HG03354 (cell line): Measurements from ENCODE around the gene FAM9B.
"Not testable (repeated sequence)": the region's sequence is repeated elsewhere in the genome, so short reads cannot be mapped to it uniquely, and the experiment has no call there.

Source experiments
- ATAC-seq: cut with Tn5 transposase; IDR thresholded peaks from one replicate; pipeline ENCODE4 v1.9.1; 2021; ENCODE audit warnings: mild to moderate bottlenecking; ENCODE audit not compliant: unreplicated experiment, poor library complexity, severe bottlenecking

The FAM9B gene

DNA sequence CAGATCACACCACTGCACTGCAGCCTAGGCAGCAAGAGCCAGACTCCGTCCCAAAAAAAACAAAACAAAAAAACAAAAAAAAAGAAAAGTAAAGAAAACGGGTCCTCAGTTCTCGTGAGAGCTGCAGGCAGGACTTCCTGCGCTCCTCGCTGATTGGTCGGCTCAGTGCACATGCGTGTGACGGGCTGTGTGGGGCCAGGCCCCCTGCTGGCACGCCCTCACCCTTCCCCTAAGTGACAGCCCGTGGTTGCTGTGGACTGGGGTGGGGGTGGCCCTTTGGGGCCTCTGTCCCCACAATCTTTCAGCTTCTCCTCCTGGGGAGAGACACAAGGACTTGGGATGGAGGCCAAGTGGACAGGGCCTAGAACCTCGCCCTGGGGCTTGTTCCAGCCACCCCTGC, at the start of gene FAM9B:
Gene FAM9B (minus strand): TSS at position 139 of the 400 bp plus-strand sequence. CDS start 1,141 bp downstream, outside the sequence.
- ATAC-seq = no peak

DNA sequence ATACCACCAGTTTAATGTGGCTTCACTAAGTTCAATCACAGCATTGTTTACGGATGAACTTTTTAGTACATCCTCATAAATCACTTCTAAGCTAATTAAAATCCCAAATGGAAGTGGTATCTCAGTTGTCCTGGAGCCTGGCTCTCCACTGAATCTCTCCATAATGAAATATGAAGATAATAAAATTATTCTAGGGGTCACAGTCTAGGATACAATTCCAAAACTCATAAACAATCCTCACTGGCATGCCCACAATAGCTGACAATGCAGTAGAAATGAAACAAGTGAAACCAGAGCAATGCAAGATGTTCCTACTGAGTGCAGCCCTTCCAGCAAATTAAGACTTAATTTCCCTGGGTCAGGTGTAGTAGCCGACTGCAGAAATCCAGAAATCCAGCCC, 47.3 kb upstream of the FAM9B start:
- ATAC-seq = no peak

DNA sequence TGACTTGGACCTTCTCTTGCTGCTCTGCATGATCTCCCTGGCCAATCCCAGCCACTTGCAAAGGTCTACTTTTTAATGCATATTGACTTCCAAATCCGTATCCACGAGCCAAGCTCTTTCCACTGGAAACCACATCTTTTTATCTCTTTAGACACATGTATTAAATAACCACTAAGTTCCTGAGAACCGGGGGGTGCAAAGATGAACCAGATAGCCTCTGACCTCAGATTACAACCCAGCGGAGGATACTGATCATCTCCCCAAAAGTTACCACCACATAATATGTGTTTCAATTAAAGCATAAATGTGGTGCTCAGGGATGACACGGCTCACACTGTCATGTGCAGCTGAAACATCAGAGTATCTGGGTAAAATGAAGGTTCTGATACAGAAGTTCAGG, 40.4 kb upstream of the FAM9B start:
- no peak for ATAC-seq

GRCh38 chrX:9072281-9072680, 38.4 kb upstream of the FAM9B start:
- no peak for ATAC-seq

- ATAC-seq = no peak
These were observed 37.2 kb upstream of the FAM9B start for GRCh38 chrX:9071031-9071650.

- no peak for ATAC-seq
These were observed 35.6 kb upstream of the FAM9B start for GRCh38 chrX:9069573-9069972.

GRCh38 chrX:9064694-9065093, 30.8 kb upstream of the FAM9B start:
- ATAC-seq = no peak

GRCh38 chrX:9062641-9063040, 28.7 kb upstream of the FAM9B start:
- ATAC-seq = no peak

DNA sequence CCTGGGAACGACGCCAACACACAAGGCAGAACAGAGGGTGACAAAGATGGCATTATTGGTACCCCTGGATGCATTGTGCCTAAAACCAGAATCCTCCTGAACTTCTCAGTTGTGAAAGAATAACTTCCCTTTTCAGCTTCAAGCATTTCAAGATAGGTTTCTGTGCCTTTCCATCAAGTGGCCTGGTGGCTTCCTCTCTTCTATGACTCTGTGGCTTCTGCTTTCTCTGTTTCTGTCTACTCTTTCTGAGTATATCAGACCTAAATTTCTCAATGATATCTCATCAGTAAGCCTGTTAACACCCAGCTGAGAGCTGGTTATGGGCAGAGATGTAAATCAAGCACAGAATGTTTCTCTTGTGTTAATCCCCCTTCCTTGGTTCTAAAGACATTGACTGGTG, 21.4 kb upstream of the FAM9B start:
- no peak for ATAC-seq

- ATAC-seq = no peak
These were observed 18.2 kb upstream of the FAM9B start for GRCh38 chrX:9052081-9052480.

DNA sequence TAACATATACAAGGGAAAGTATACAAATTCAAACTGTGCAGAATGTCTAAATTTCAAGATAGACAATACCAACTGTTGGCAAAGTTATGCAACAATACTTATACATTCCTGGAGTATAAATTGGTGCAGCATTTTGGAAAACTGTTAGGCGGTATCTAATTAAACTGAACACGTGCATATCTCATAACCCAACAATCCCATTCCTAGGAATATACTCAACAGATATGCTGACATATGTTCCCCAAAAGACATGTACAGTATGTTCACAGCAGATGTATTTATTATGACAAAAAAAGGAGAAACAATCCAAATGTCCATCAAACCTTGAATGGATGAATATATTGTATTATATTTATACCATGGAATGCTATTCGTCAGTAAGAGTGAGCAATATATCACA, 16.4 kb upstream of the FAM9B start:
- no peak for ATAC-seq

- ATAC-seq = no peak
These were observed 14.9 kb upstream of the FAM9B start for GRCh38 chrX:9048801-9049200.

GRCh38 chrX:9038244-9038643, 4.3 kb upstream of the FAM9B start:
- ATAC-seq = no peak

GRCh38 chrX:9037296-9037695, 3.4 kb upstream of the FAM9B start:
- no peak for ATAC-seq

- ATAC-seq = no peak
These were observed 341 bp downstream of the FAM9B start for GRCh38 chrX:9033586-9033985.

DNA sequence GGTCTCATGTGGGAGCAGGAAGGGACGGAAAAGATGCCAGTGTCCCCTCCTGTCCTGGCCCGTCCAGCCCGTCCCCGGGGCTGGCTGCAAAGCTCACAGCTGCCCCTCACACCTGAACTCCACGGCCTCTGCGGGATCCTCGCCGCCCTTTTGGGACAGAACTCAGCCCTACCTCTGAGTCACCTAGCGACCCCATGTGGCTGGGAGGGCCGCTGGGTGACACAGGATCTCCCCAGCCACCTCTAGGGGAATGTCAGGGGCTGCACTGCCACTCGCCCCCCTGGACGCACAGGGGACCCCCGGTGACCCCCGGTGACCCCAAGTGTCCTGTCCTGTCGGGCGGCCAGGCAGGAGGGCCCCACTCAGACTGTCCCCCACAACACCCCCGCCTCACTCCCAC, 748 bp downstream of the FAM9B start:
- no peak for ATAC-seq

DNA sequence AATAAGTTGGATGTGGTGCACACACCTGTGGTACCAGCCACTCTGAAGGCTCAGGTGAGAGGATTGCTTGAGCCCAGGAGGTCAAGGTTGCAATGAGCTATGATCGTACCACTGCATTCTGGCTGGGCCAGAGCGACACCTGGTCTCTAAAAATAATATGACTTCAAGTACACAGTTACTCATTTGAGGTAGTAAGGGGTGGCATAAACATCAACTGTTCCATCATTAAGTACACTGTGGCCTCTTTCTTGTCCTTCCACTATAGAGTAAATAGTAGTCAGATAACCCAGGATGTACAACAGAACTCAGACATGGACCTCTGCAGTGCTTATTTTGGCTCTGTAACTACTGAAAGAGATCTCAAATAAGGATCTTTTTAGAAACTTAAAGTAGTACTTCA, 10.6 kb downstream of the FAM9B start:
- ATAC-seq = no peak

GRCh38 chrX:9019151-9019550, 14.8 kb downstream of the FAM9B start:
- ATAC-seq = no peak

GRCh38 chrX:9018332-9018731, 15.6 kb downstream of the FAM9B start:
- not testable (repeated sequence) for ATAC-seq

- ATAC-seq = no peak
These were observed 30.9 kb downstream of the FAM9B start for GRCh38 chrX:9003041-9003440.

DNA sequence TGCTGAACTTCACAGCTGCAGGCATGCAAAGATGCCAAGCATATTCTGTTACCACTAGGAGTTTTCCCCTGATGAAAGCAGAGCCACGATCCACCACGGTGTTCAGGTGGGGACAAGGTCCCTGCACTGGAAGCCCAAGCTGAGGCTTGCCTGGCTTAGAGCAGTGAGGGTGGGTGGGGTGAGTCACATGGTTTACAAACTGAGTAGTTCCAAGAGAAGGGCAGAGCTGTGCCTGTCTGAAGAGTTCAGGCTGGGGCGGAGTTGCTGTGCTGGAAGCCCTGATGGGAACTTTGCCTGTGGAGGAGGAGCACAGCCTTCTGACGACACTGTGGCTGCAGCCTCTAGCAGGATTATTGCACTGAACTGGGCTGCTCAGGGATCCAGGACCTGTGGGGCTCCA, 45.5 kb downstream of the FAM9B start:
- no peak for ATAC-seq

GRCh38 chrX:8987672-8988250, 46.2 kb downstream of the FAM9B start:
- no peak for ATAC-seq
